Ascending aorta (tissue), 2 donors: ENCODE measurements around the gene AKR1C3. TPM values are rescaled to one million over a fixed set of nuclear protein-coding genes. Genes with fewer than 3 reads are reported as not detected.

Experiments used
- DNase-seq, 2 donors: peaks; one replicate each; pipeline ENCODE4 v3.0.0-alpha.2; 2019; ENCODE audit warnings: low spot score in 2 of 2
- H3K27ac ChIP-seq, 2 donors: fragments of 200-600 bp; sonication (generic); one replicate each; pipeline ENCODE4 v1.5.1; 2016 to 2017; ENCODE audit warnings: mild to moderate bottlenecking in 1 of 2
- H3K27me3 ChIP-seq: fragments of 200-600 bp; sonication (generic); one replicate; pipeline ENCODE4 v1.5.1; 2017
- H3K36me3 ChIP-seq, 2 donors: fragments of 200-600 bp; sonication (generic); one replicate each; pipeline ENCODE4 v1.5.1; 2016
- H3K4me1 ChIP-seq, 2 donors: fragments of 200-600 bp; sonication (generic); one replicate each; pipeline ENCODE4 v1.5.1; 2016 to 2017; ENCODE audit warnings: mild to moderate bottlenecking in 1 of 2
- H3K4me3 ChIP-seq, 2 donors: fragments of 200-600 bp; sonication (generic); one replicate each; pipeline ENCODE4 v1.5.1; 2016 to 2017; ENCODE audit warnings: mild to moderate bottlenecking in 1 of 2
- H3K9me3 ChIP-seq, 2 donors: fragments of 200-600 bp; sonication (generic); one replicate each; pipeline ENCODE4 v1.5.1; 2016
- intact Hi-C: fragments of 100-400 bp; cut with DNase I; formaldehyde crosslinking; loops from one replicate; pipeline ENCODE4 v1.15.1; 2023
- total RNA-seq: library from RNA; depleted of rRNA; stranded (reverse); fragments of >200 nt; gene quantifications from one replicate; pipeline ENCODE4 v1.1.0, GENCODE V29; 2016
- TF ChIP-seq, protein P1 (sequence below), 3 experiments: fragments of 200-600 bp in 2 of 3; fragments of 450-650 bp in 1 of 3; sonication (generic) in 2 of 3; IDR thresholded peaks; one replicate each; pipeline ENCODE4 v1.5.1; 2016 to 2019; ENCODE audit warnings: antibody characterized with exemption in 3 of 3, mild to moderate bottlenecking in 1 of 3, moderate library complexity in 1 of 3

AKR1C3 gene
- total RNA-seq, 1 donor from 2014 or later: 64.4 TPM

DNA sequence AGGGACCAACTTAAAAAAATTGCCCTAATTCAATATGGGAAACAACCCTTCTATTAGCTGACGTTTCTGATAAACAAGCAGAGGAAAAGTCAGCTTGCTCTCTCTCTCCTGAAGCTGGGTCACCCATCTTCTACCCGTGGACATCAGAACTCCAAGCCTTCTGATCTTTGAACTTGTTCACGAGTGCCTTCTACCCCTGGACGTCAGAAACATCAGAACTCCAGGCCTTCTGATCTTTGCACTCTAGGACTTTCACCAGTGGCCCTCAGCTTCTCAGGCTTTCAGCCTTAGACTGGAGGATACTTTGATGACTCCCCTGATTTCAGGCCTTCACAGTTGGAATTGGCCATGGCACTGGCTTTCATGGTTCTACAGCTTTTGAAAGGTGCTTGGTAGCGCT lies 48.9 kb downstream of the AKR1C3 start:
- Histone ChIP-seq H3K36me3 (no peaks in the 10 kb centered on the region), H3K4me3 (no peak overlapping the region), H3K4me1 (no peaks in the 10 kb centered on the region), H3K9me3 (peaks cover 0 to 5% of the 10 kb centered on the region in 2 donors), H3K27me3 (no peaks in the 10 kb centered on the region), H3K27ac (no peak overlapping the region)
- intact Hi-C loops: no loop called here
- TF ChIP-seq, protein P1, sequence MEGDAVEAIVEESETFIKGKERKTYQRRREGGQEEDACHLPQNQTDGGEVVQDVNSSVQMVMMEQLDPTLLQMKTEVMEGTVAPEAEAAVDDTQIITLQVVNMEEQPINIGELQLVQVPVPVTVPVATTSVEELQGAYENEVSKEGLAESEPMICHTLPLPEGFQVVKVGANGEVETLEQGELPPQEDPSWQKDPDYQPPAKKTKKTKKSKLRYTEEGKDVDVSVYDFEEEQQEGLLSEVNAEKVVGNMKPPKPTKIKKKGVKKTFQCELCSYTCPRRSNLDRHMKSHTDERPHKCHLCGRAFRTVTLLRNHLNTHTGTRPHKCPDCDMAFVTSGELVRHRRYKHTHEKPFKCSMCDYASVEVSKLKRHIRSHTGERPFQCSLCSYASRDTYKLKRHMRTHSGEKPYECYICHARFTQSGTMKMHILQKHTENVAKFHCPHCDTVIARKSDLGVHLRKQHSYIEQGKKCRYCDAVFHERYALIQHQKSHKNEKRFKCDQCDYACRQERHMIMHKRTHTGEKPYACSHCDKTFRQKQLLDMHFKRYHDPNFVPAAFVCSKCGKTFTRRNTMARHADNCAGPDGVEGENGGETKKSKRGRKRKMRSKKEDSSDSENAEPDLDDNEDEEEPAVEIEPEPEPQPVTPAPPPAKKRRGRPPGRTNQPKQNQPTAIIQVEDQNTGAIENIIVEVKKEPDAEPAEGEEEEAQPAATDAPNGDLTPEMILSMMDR (IDR thresholded peaks at IDR 0.05): no peak
- DNase-seq: no peak

DNA sequence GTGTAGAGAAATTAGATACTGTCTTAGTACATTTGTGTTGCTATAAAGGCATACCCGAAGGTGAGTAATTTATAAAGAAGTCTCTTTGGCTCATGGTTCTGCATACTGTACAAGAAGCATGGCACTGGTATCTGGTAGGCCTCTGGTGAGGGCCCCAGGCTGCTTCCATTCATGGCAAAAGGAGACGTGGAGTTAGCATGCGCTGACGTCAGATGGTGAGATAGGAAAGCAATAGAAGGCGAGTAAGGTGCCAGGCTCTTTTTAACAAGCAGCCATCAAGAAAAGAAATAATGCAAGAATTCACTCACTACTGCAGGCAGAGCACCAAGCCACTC lies 52.7 kb downstream of the AKR1C3 start:
- no peaks in the 10 kb centered on the region for H3K36me3 ChIP-seq
- TF ChIP-seq, protein P1 (IDR thresholded peaks at IDR 0.05): no peak
- no peaks in the 10 kb centered on the region for H3K9me3 ChIP-seq
- intact Hi-C loops: no loop called here
- DNase-seq: no peak
- H3K4me3 ChIP-seq: no peak overlapping the region
- no peak overlapping the region for H3K27ac ChIP-seq
- no peaks in the 10 kb centered on the region for H3K27me3 ChIP-seq
- H3K4me1 ChIP-seq: no peaks in the 10 kb centered on the region

DNA sequence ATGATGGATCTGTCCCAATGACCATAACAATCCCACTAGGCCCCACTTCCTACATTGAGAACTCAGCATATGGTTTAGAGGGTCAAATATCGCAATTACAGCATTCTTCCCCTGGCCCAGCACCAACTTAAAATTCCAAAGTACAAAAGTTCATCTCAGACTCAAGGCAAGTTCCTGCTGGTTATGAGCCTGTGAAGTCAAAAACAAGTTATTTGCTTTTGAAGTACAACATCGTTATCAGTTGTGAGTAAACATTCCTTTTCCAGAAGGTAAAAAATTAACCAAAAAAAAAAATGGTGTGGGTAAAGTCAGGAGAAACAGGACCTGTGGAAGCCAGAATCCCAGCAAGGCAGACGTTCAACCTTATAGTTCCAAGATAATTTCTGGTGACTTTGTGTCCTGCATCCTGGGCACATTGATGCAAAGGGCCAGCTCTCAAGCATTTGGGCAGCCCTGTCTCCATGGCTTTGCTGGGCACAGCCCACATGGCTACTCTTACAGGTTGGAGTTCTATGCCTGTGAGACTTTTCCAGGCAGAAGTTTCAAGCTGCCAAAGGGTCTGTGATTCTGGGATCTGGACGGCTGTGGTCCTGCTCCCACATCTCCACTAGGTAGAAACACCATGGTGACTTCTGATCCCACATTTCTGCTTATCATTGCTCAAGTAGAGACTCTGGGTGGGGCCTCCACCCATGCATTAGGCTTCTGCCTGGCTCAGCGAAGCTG lies 53.2 kb downstream of the AKR1C3 start:
- Histone ChIP-seq H3K36me3 (no peaks in the 10 kb centered on the region), H3K27ac (no peak overlapping the region), H3K27me3 (no peaks in the 10 kb centered on the region), H3K4me1 (no peaks in the 10 kb centered on the region), H3K9me3 (no peaks in the 10 kb centered on the region), H3K4me3 (no peak overlapping the region)
- DNase-seq: no peak
- intact Hi-C loops: no loop called here
- TF ChIP-seq, protein P1 (IDR thresholded peaks at IDR 0.05): no peak

DNA sequence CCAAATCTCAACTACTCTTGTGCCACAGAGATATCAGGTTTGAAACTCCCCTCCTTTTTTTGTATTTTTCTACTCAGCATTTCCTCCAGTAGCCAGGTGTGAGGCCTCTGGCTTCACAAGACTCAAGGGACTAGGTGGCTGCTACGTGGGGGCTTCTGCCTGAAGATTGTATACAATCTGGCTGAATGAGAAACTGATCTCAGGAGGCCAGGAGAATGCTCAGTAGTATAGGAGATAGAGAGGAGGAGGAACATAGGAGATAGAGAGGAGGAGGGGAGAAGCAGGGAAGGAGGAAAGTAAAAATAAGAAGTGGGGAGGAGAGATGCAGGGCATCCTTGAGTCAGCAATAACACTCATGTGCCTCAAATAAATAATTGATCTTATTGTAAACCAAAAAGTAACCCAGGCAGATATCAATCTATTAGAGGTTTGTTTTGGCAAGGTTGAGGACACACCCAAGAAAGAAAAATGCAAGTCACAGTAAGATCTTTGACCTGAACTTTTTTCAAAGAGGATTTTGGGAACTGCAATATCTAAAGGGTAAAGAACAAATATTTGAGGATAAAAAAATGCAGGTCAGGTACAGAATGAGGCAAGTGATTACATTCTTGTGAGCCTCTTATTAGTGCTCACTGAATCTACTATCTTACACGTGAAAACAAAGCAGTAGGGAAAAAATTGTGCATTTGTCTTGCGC lies 53.9 kb downstream of the AKR1C3 start:
- Histone ChIP-seq H3K27me3 (no peaks in the 10 kb centered on the region), H3K36me3 (no peaks in the 10 kb centered on the region), H3K27ac (no peak overlapping the region), H3K4me1 (no peaks in the 10 kb centered on the region), H3K9me3 (no peaks in the 10 kb centered on the region), H3K4me3 (no peak overlapping the region)
- intact Hi-C loops: no loop called here
- DNase-seq: no peak
- TF ChIP-seq, protein P1 (IDR thresholded peaks at IDR 0.05): no peak

DNA sequence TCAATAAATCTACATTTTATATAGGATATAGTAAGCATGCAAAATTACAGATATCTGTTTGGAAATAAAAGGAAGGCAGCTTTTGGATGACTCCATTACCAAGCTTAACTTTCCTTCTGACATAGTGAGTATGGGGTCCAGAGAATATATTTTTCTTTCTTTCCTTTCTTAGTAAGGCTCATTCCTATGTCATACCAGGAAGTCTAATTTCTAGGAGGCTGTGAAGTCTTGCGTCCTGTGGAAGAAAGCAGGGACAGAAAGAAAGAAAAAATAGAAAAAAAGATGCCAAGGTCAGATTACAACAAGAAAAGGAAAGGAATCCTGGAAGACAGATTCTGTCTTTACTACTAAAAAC lies 54.4 kb downstream of the AKR1C3 start:
- Histone ChIP-seq H3K36me3 (no peaks in the 10 kb centered on the region), H3K27ac (no peak overlapping the region), H3K4me1 (no peaks in the 10 kb centered on the region), H3K27me3 (no peaks in the 10 kb centered on the region), H3K9me3 (no peaks in the 10 kb centered on the region), H3K4me3 (no peak overlapping the region)
- no peak for DNase-seq
- TF ChIP-seq, protein P1 (IDR thresholded peaks at IDR 0.05): no peak
- intact Hi-C loops: no loop called here
